ENCODE data around the gene ZNF697. TPM values are rescaled to one million over a fixed set of nuclear protein-coding genes. Genes with fewer than 3 reads are reported as not detected.

Gene ZNF697
- total RNA-seq, 4 donors from 2014 or later = 0.34 to 3.3 (median 1.4) TPM

GRCh38 chr1:119687434-119688079 lies 39.5 kb upstream of the ZNF697 start:
- Histone ChIP-seq H3K27ac (peak overlapping the region in 2 of 4 donors; percentile 31 to 44), H3K36me3 (no peaks in the 10 kb centered on the region), H3K4me1 (peaks cover 3 to 49% (median 5%) of the 10 kb centered on the region in 3 donors), H3K4me3 (no peak overlapping the region), H3K9me3 (no peaks in the 10 kb centered on the region), H3K27me3 (no peaks in the 10 kb centered on the region)
- intact Hi-C loops (cut with DNase I) = no loop called here
- TF ChIP-seq CTCF (IDR thresholded peaks at IDR 0.05) = no peak
- no peak for TF ChIP-seq POLR2A (IDR thresholded peaks at IDR 0.05)
- WGBS, 2 donors = 29 to 39% methylated on average over 2 of the region's 2 CpGs
- DNase-seq = no peak

GRCh38 chr1:119686661-119687060 lies 38.6 kb upstream of the ZNF697 start:
- Histone ChIP-seq H3K36me3 (no peaks in the 10 kb centered on the region), H3K9me3 (no peaks in the 10 kb centered on the region), H3K4me1 (peaks cover 3 to 49% (median 5%) of the 10 kb centered on the region in 3 donors), H3K4me3 (no peak overlapping the region), H3K27ac (peak overlapping the region in 3 of 4 donors; percentile 29 to 44 (median 41)), H3K27me3 (no peaks in the 10 kb centered on the region)
- TF ChIP-seq POLR2A (IDR thresholded peaks at IDR 0.05) (no peak), CTCF (IDR thresholded peaks at IDR 0.05) (no peak)
- intact Hi-C loops (cut with DNase I) = no loop called here
- DNase-seq = no peak
- WGBS, 2 donors = 42 to 65% methylated on average over 3 of the region's 3 CpGs

GRCh38 chr1:119683893-119684292 lies 35.8 kb upstream of the ZNF697 start:
- no peak for DNase-seq
- peaks cover 3 to 49% (median 5%) of the 10 kb centered on the region in 3 donors for H3K4me1 ChIP-seq
- WGBS, 2 donors = 46 to 60% methylated on average over 1 of the region's 1 CpG
- no peak overlapping the region for H3K4me3 ChIP-seq
- intact Hi-C loops (cut with DNase I) = no loop called here
- TF ChIP-seq POLR2A (IDR thresholded peaks at IDR 0.05) (no peak), CTCF (IDR thresholded peaks at IDR 0.05) (no peak)
- H3K27me3 ChIP-seq = no peaks in the 10 kb centered on the region
- H3K36me3 ChIP-seq = no peaks in the 10 kb centered on the region
- H3K27ac ChIP-seq = no peak overlapping the region
- H3K9me3 ChIP-seq = no peaks in the 10 kb centered on the region

- no peaks in the 10 kb centered on the region for H3K27me3 ChIP-seq
- intact Hi-C loops (cut with DNase I) = no loop called here
- no peaks in the 10 kb centered on the region for H3K36me3 ChIP-seq
- H3K9me3 ChIP-seq = no peaks in the 10 kb centered on the region
- DNase-seq = no peak
- no peak overlapping the region for H3K27ac ChIP-seq
- no peak overlapping the region for H3K4me3 ChIP-seq
- TF ChIP-seq POLR2A (IDR thresholded peaks at IDR 0.05) (no peak), CTCF (IDR thresholded peaks at IDR 0.05) (no peak)
- H3K4me1 ChIP-seq = peaks cover 0 to 32% (median 4%) of the 10 kb centered on the region in 3 donors
Measured at GRCh38 chr1:119682141-119682540, 34.1 kb upstream of the ZNF697 start.

GRCh38 chr1:119681560-119681959 lies 33.5 kb upstream of the ZNF697 start:
- no peak overlapping the region for H3K27ac ChIP-seq
- intact Hi-C loops (cut with DNase I) = no loop called here
- no peaks in the 10 kb centered on the region for H3K36me3 ChIP-seq
- H3K4me3 ChIP-seq = no peak overlapping the region
- DNase-seq = no peak
- 76 to 84% methylated on average over 2 of the region's 2 CpGs for WGBS, 2 donors
- H3K4me1 ChIP-seq = peaks cover 0 to 26% (median 0%) of the 10 kb centered on the region in 3 donors
- TF ChIP-seq POLR2A (IDR thresholded peaks at IDR 0.05) = no peak
- TF ChIP-seq CTCF (IDR thresholded peaks at IDR 0.05) = no peak
- no peaks in the 10 kb centered on the region for H3K27me3 ChIP-seq
- H3K9me3 ChIP-seq = no peaks in the 10 kb centered on the region

All from esophagus squamous epithelium (tissue), 5 donors.